MG63 (cell line): Measurements from ENCODE around the gene STEAP4. TPM values are rescaled to one million over a fixed set of nuclear protein-coding genes. Genes with fewer than 3 reads are reported as not detected.
"Not testable (repeated sequence)": the region's sequence is repeated elsewhere in the genome, so short reads cannot be mapped to it uniquely, and the experiment has no call there.

Experiments
- DNase-seq: peaks from one replicate; pipeline ENCODE4 v3.0.0-alpha.2; 2020
- H3K27me3 ChIP-seq: fragments of 250-450 bp; sonication (Bioruptor Pico); 2 replicates; pipeline ENCODE4 v1.5.1; 2020; ENCODE audit warnings: mild to moderate bottlenecking, moderate library complexity
- H3K36me3 ChIP-seq: fragments of 250-450 bp; sonication (Bioruptor Pico); 2 replicates; pipeline ENCODE4 v1.5.1; 2020; ENCODE audit warnings: mild to moderate bottlenecking, moderate library complexity
- H3K4me3 ChIP-seq: fragments of 250-450 bp; sonication (Bioruptor Pico); 2 replicates; pipeline ENCODE4 v1.5.1; 2020; ENCODE audit warnings: mild to moderate bottlenecking, moderate library complexity
- H3K9me3 ChIP-seq: fragments of 250-450 bp; sonication (Bioruptor Pico); 2 replicates; pipeline ENCODE4 v1.5.1; 2020; ENCODE audit warnings: mild to moderate bottlenecking, moderate library complexity
- total RNA-seq: library from RNA; depleted of rRNA; stranded (reverse); fragments of >200 nt; shearing (Covaris generic); gene quantifications from 2 replicates; pipeline ENCODE4 v1.2.3, GENCODE V29; 2014; ENCODE audit warnings: low replicate concordance

Gene STEAP4
- total RNA-seq, 1 experiment from 2014 or later = not detected

GRCh38 chr7:88291398-88292173, 15.1 kb downstream of the STEAP4 start:
- DNase-seq = peak; percentile 9
- Histone ChIP-seq H3K4me3 (no peak overlapping the region), H3K9me3 (no peaks in the 10 kb centered on the region), H3K27me3 (no peaks in the 10 kb centered on the region), H3K36me3 (no peaks in the 10 kb centered on the region)

- Histone ChIP-seq H3K36me3 (no peaks in the 10 kb centered on the region), H3K9me3 (no peaks in the 10 kb centered on the region), H3K27me3 (no peaks in the 10 kb centered on the region), H3K4me3 (no peak overlapping the region)
- no peak for DNase-seq
These were observed 16.2 kb downstream of the STEAP4 start for GRCh38 chr7:88290491-88290890.

- Histone ChIP-seq H3K9me3 (no peaks in the 10 kb centered on the region), H3K27me3 (no peaks in the 10 kb centered on the region), H3K4me3 (no peak overlapping the region), H3K36me3 (no peaks in the 10 kb centered on the region)
- DNase-seq = no peak
These were observed 17.1 kb downstream of the STEAP4 start for GRCh38 chr7:88289564-88290025.

- no peak for DNase-seq
These were observed 24.9 kb downstream of the STEAP4 start for GRCh38 chr7:88281749-88282148.

GRCh38 chr7:88280801-88281200, 25.9 kb downstream of the STEAP4 start:
- DNase-seq = no peak
- Histone ChIP-seq H3K36me3 (no peaks in the 10 kb centered on the region), H3K4me3 (no peak overlapping the region), H3K9me3 (no peaks in the 10 kb centered on the region), H3K27me3 (no peaks in the 10 kb centered on the region)

More at GRCh38 chr7:88281749-88282148, 24.9 kb downstream of the STEAP4 start:
- H3K36me3 ChIP-seq = no peaks in the 10 kb centered on the region
- H3K4me3 ChIP-seq = no peak overlapping the region
- H3K27me3 ChIP-seq = no peaks in the 10 kb centered on the region
- H3K9me3 ChIP-seq = no peaks in the 10 kb centered on the region

GRCh38 chr7:88279323-88279722, 27.4 kb downstream of the STEAP4 start:
- Histone ChIP-seq H3K9me3 (no peaks in the 10 kb centered on the region), H3K27me3 (no peaks in the 10 kb centered on the region), H3K36me3 (no peaks in the 10 kb centered on the region), H3K4me3 (no peak overlapping the region)
- DNase-seq = no peak

GRCh38 chr7:88278881-88279280, 27.8 kb downstream of the STEAP4 start:
- no peaks in the 10 kb centered on the region for H3K27me3 ChIP-seq
- H3K36me3 ChIP-seq = no peaks in the 10 kb centered on the region
- no peaks in the 10 kb centered on the region for H3K9me3 ChIP-seq
- DNase-seq = no peak
- no peak overlapping the region for H3K4me3 ChIP-seq

- no peaks in the 10 kb centered on the region for H3K9me3 ChIP-seq
- no peak for DNase-seq
- no peaks in the 10 kb centered on the region for H3K36me3 ChIP-seq
- no peak overlapping the region for H3K4me3 ChIP-seq
- H3K27me3 ChIP-seq = no peaks in the 10 kb centered on the region
These were observed 30.0 kb downstream of the STEAP4 start for GRCh38 chr7:88276605-88277153.

GRCh38 chr7:88274856-88275255, 31.8 kb downstream of the STEAP4 start:
- H3K36me3 ChIP-seq = not testable (repeated sequence)

GRCh38 chr7:88269586-88269985, 37.1 kb downstream of the STEAP4 start:
- no peak for DNase-seq
- Histone ChIP-seq H3K4me3 (no peak overlapping the region), H3K27me3 (no peaks in the 10 kb centered on the region), H3K9me3 (no peaks in the 10 kb centered on the region), H3K36me3 (no peaks in the 10 kb centered on the region)

More at GRCh38 chr7:88274856-88275255, 31.8 kb downstream of the STEAP4 start:
- not testable (repeated sequence) for H3K9me3 ChIP-seq, H3K4me3 ChIP-seq, H3K27me3 ChIP-seq, DNase-seq

GRCh38 chr7:88268858-88269257, 37.8 kb downstream of the STEAP4 start:
- Histone ChIP-seq H3K36me3 (no peaks in the 10 kb centered on the region), H3K4me3 (no peak overlapping the region), H3K27me3 (no peaks in the 10 kb centered on the region), H3K9me3 (no peaks in the 10 kb centered on the region)
- no peak for DNase-seq

GRCh38 chr7:88268051-88268450, 38.6 kb downstream of the STEAP4 start:
- Histone ChIP-seq H3K27me3 (no peaks in the 10 kb centered on the region), H3K36me3 (no peaks in the 10 kb centered on the region), H3K4me3 (no peak overlapping the region), H3K9me3 (no peaks in the 10 kb centered on the region)
- DNase-seq = no peak

- Histone ChIP-seq H3K27me3 (no peaks in the 10 kb centered on the region), H3K9me3 (no peaks in the 10 kb centered on the region), H3K4me3 (no peak overlapping the region), H3K36me3 (no peaks in the 10 kb centered on the region)
- no peak for DNase-seq
These were observed 39.3 kb downstream of the STEAP4 start for GRCh38 chr7:88267421-88267820.

- not testable (repeated sequence) for H3K36me3 ChIP-seq, H3K9me3 ChIP-seq, DNase-seq, H3K27me3 ChIP-seq, H3K4me3 ChIP-seq
These were observed 41.7 kb downstream of the STEAP4 start for GRCh38 chr7:88264987-88265386.

GRCh38 chr7:88262562-88262961, 44.1 kb downstream of the STEAP4 start:
- Histone ChIP-seq H3K36me3 (no peaks in the 10 kb centered on the region), H3K9me3 (no peaks in the 10 kb centered on the region)

GRCh38 chr7:88260719-88261118, 46.0 kb downstream of the STEAP4 start:
- no peaks in the 10 kb centered on the region for H3K36me3 ChIP-seq
- H3K27me3 ChIP-seq = no peaks in the 10 kb centered on the region
- no peak for DNase-seq
- no peaks in the 10 kb centered on the region for H3K9me3 ChIP-seq
- no peak overlapping the region for H3K4me3 ChIP-seq

More at GRCh38 chr7:88262562-88262961, 44.1 kb downstream of the STEAP4 start:
- Histone ChIP-seq H3K4me3 (no peak overlapping the region), H3K27me3 (no peaks in the 10 kb centered on the region)
- no peak for DNase-seq

- Histone ChIP-seq H3K27me3 (no peaks in the 10 kb centered on the region), H3K4me3 (no peak overlapping the region), H3K9me3 (no peaks in the 10 kb centered on the region), H3K36me3 (no peaks in the 10 kb centered on the region)
- no peak for DNase-seq
These were observed 46.9 kb downstream of the STEAP4 start for GRCh38 chr7:88259656-88260380.
